HUES48 (cell line): ENCODE results near the gene RCAN2.

Experiments used
- H3K27ac ChIP-seq: one replicate; pipeline ENCODE4 v1.7.0; 2013; ENCODE audit warnings: low read depth, low read length, inconsistent platforms
- H3K27me3 ChIP-seq: 2 replicates; pipeline ENCODE4 v1.6.1; 2013; ENCODE audit warnings: mild to moderate bottlenecking, low read length; ENCODE audit not compliant: control insufficient read depth, insufficient read depth
- H3K36me3 ChIP-seq: 2 replicates; pipeline ENCODE4 v1.6.1; 2013; ENCODE audit warnings: low read length; ENCODE audit not compliant: control insufficient read depth, insufficient read depth
- H3K4me1 ChIP-seq: 2 replicates; pipeline ENCODE4 v1.6.1; 2013; ENCODE audit warnings: mild to moderate bottlenecking, low read length; ENCODE audit not compliant: control insufficient read depth, insufficient read depth
- H3K4me3 ChIP-seq: 2 replicates; pipeline ENCODE4 v1.5.1; 2013; ENCODE audit warnings: mild to moderate bottlenecking, low read depth, low read length
- H3K9ac ChIP-seq: 2 replicates; pipeline ENCODE4 v1.6.1; 2013; ENCODE audit warnings: mild to moderate bottlenecking, low read depth, low read length, moderate library complexity
- H3K9me3 ChIP-seq: 2 replicates; pipeline ENCODE4 v1.6.1; 2013; ENCODE audit warnings: low read length; ENCODE audit not compliant: control insufficient read depth, insufficient read depth

Gene RCAN2

DNA sequence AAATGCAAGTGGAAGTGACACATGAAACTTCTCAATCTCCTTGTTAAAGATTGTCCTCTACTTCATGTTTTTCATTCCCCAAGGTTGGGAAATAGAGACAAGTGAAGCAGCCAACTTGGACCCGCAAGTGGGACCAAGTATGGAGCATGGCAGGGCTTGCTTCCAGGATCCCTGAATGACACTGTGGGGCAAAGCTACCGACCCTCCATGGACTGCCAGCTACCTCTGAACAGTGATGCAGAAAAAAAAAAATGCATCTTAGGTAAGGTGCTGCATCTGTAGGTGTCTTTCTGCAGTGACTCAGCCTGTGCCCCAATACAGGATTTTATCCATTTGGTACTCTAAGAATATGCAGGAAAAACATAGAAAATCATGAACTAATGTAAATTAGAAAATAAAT is 201.4 kb downstream of the RCAN2 start:
- Histone ChIP-seq H3K27me3 (no peaks in the 10 kb centered on the region), H3K4me1 (peaks cover 7% of the 10 kb centered on the region; the same call in 1 of the 2 replicates), H3K4me3 (no peak overlapping the region), H3K9me3 (no peaks in the 10 kb centered on the region), H3K9ac (no peak overlapping the region), H3K36me3 (no peaks in the 10 kb centered on the region), H3K27ac (no peak overlapping the region)

DNA sequence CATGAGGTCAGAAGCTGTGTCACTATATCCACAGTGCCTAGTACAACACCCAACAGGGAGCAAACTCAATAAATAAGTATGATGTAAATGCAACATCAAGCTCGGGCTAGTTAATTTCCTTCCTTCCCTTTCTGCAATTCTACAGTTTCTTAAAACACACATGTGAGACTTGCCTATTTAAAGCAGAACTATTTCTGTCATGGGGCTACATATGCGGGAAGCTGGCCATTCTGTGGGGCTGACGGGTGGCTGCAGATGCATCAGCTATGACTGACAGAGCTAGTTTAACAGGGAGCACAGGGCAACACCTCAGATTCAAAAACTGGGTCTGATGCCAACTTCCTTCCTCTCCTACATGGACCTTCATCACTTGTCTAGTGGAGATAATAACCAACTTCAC is 202.4 kb downstream of the RCAN2 start:
- no peaks in the 10 kb centered on the region for H3K36me3 ChIP-seq
- H3K27me3 ChIP-seq, result no peaks in the 10 kb centered on the region
- no peak overlapping the region for H3K27ac ChIP-seq

DNA sequence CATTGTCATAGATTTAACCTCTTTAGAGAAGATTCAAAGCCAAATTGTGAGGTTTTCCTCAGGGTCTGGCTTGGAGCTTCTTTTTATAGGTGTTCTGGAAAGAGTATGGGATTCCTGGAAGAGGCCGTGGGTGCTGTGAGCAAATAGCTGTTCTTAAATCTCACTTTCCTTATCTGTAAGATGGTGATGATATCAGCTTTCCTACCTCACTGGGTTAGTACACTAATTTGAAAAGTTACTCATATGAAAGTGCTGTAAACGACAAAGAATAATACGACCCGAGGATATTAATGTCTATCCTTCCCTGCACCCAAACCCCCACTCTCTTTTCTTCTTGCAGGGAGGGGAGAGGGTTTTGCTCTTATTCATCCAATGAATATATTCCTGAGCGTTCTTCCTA is 203.6 kb downstream of the RCAN2 start:
- no peaks in the 10 kb centered on the region for H3K27me3 ChIP-seq
- H3K9me3 ChIP-seq, result no peaks in the 10 kb centered on the region
- no peak overlapping the region for H3K27ac ChIP-seq
- H3K36me3 ChIP-seq, result no peaks in the 10 kb centered on the region
- peaks cover 7% of the 10 kb centered on the region; the same call in 1 of the 2 replicates for H3K4me1 ChIP-seq
- H3K4me3 ChIP-seq, result no peak overlapping the region
- H3K9ac ChIP-seq, result no peak overlapping the region

More for the DNA sequence above, 202.4 kb downstream of the RCAN2 start:
- H3K4me3 ChIP-seq, result no peak overlapping the region
- H3K9me3 ChIP-seq, result no peaks in the 10 kb centered on the region
- no peak overlapping the region for H3K9ac ChIP-seq
- peaks cover 7% of the 10 kb centered on the region; the same call in 1 of the 2 replicates for H3K4me1 ChIP-seq

DNA sequence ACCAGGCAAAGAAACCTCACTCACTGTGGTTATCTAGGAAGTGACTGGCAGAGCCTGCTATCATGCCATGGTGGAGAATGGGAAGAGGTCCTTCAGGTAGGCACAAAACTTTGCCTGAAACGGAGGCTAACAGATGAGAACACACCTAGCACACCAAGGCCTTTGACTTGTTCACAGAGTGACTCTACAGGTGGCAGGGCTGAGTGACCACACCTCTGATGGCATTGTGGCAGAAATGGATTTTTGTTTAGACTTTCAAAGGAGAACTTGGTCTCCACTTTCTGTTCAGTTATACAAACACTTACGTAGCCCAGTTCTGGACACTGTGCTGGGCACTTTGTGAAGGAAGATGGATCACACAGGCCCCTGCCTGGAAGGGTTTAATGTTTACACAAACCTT is 204.2 kb downstream of the RCAN2 start:
- no peaks in the 10 kb centered on the region for H3K27me3 ChIP-seq
- no peak overlapping the region for H3K9ac ChIP-seq
- H3K27ac ChIP-seq, result no peak overlapping the region
- H3K9me3 ChIP-seq, result no peaks in the 10 kb centered on the region
- H3K4me3 ChIP-seq, result no peak overlapping the region
- peaks cover 7% of the 10 kb centered on the region; the same call in 1 of the 2 replicates for H3K4me1 ChIP-seq
- no peaks in the 10 kb centered on the region for H3K36me3 ChIP-seq

DNA sequence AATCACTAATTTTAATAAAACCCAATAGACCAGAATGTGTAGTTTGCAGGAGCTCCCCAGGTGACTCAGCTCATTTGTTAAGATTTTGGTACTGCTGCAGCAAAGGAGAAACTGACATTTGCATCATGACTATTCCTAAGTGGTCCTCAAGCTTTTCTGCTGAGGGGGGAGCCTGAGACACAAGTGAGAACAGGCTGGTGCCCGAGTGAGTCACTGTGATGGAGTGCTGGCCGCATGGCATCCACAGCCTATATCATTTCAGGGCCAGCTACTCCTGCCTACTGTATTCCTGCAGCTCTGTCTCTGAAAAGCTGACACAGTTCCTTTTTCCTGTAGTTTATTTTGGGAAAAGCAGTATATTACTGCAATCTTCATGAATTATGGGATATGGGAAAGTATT is 206.8 kb downstream of the RCAN2 start:
- no peaks in the 10 kb centered on the region for H3K36me3 ChIP-seq
- no peaks in the 10 kb centered on the region for H3K9me3 ChIP-seq
- no peaks in the 10 kb centered on the region for H3K27me3 ChIP-seq
- no peak overlapping the region for H3K27ac ChIP-seq
- no peaks in the 10 kb centered on the region for H3K4me1 ChIP-seq
- H3K4me3 ChIP-seq, result no peak overlapping the region
- H3K9ac ChIP-seq, result no peak overlapping the region

DNA sequence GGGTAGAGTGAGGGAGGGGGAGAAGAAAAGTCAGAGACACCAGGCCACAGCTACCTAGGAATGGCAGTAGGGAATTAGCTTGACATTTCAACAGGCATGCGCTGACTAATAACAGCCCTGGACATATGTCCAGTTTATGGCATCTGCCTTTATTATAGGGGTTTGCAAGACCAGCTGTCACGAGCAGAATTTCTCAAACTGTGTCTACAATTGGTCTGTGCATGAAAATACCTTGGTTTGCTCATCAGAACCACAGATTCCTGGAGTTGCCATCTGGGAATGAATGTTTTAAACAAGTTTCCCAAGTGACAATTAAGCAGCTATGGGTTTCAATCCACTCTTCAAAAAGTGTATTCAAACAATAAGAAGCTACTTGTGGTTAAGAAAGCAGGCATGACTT is 210.1 kb downstream of the RCAN2 start:
- H3K9ac ChIP-seq, result no peak overlapping the region
- H3K9me3 ChIP-seq, result no peaks in the 10 kb centered on the region
- no peaks in the 10 kb centered on the region for H3K4me1 ChIP-seq
- H3K27ac ChIP-seq, result no peak overlapping the region
- H3K27me3 ChIP-seq, result no peaks in the 10 kb centered on the region
- no peaks in the 10 kb centered on the region for H3K36me3 ChIP-seq
- no peak overlapping the region for H3K4me3 ChIP-seq

DNA sequence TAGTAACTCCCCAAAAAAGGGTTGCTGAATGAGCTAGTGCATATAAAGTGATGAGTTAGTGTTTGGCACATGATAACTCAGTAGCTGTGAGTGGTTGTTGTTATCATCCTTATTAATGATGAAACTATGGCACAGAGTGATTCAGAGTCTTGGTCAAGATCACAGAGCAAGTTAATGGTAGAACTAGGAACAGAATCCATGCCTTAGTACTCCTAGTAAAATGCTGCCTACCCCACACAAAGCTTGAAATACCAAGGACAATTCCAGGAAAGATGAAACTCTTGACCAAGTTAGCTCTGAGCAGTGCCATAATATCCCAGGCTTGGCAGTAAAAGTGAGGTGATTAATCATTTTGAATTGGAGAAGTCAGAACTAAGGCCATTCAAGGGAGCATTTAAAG is 211.4 kb downstream of the RCAN2 start:
- Histone ChIP-seq H3K27ac (no peak overlapping the region), H3K36me3 (no peaks in the 10 kb centered on the region), H3K4me3 (no peak overlapping the region), H3K4me1 (no peaks in the 10 kb centered on the region), H3K9ac (no peak overlapping the region), H3K9me3 (no peaks in the 10 kb centered on the region), H3K27me3 (no peaks in the 10 kb centered on the region)

DNA sequence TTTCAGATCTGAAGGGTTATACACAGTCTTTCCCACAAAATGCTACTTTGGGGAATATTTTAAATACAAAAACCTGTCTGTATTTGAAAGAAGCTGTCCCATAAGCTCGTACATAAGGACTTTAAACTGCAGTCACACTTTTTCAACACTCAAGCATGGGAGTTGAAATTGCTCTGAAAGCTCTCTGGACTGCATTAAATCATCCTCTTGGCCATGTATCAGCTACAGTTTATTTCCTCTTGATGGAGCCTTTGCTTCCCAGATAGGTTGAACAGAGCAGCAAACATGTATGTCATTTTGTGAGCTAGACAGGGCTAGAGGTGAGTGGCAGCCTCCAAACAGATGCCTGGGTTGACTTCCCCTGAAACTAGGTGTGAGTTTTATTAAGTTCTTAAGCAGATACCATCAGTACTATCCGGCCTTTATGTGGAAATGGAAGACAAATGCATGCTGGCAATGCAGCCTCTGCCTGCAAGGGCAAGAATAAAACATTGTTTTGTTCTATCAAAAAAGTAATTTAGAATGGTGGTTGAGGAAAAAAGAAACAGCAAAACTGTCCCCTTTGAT is 214.6 kb downstream of the RCAN2 start:
- H3K27me3 ChIP-seq, result no peaks in the 10 kb centered on the region
- H3K36me3 ChIP-seq, result no peaks in the 10 kb centered on the region
- H3K9ac ChIP-seq, result no peak overlapping the region
- H3K4me3 ChIP-seq, result no peak overlapping the region
- no peaks in the 10 kb centered on the region for H3K4me1 ChIP-seq
- H3K27ac ChIP-seq, result no peak overlapping the region
- H3K9me3 ChIP-seq, result no peaks in the 10 kb centered on the region

DNA sequence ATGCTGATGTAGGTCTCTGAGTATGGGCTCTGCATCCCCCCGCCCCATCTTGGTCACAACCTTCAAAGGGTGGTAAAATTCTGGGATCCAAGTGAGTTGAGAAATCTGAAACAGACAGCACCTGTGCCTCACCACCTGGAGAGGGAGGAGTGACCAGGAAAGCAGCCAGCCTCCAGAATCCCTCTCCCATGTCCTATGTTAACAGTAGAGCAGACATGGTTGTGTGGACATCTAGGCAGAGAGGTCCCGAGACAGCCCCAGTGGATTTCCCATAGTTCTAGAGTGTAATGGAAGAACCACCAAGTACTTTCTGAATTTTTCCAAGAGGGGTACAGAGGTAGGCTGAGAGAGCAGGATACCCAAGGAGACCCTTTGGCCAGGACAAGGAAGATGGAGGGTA is 216.7 kb downstream of the RCAN2 start:
- Histone ChIP-seq H3K4me1 (no peaks in the 10 kb centered on the region), H3K4me3 (no peak overlapping the region), H3K36me3 (no peaks in the 10 kb centered on the region), H3K27me3 (no peaks in the 10 kb centered on the region), H3K27ac (no peak overlapping the region), H3K9ac (no peak overlapping the region), H3K9me3 (no peaks in the 10 kb centered on the region)

DNA sequence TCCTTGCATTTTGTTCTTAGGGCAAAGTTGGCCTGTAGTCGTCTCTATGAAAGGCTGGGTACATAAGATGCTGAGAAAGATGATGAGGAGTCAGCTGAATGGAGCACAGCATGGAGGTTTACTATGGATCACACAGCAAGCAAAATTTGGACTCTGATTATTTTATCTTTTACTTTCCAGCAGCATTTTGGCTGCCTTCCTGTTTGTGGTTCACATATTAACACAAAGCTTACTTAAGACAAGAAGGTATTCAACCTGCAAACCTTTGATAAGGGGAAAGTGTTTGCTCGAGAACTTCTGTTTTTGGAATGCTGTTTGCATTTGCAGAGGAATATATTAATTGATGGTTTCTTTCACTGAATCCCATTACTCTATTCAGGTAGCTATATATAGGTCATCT is 217.3 kb downstream of the RCAN2 start:
- Histone ChIP-seq H3K9ac (no peak overlapping the region), H3K4me3 (no peak overlapping the region), H3K27me3 (no peaks in the 10 kb centered on the region), H3K36me3 (no peaks in the 10 kb centered on the region), H3K27ac (no peak overlapping the region), H3K4me1 (no peaks in the 10 kb centered on the region), H3K9me3 (no peaks in the 10 kb centered on the region)

DNA sequence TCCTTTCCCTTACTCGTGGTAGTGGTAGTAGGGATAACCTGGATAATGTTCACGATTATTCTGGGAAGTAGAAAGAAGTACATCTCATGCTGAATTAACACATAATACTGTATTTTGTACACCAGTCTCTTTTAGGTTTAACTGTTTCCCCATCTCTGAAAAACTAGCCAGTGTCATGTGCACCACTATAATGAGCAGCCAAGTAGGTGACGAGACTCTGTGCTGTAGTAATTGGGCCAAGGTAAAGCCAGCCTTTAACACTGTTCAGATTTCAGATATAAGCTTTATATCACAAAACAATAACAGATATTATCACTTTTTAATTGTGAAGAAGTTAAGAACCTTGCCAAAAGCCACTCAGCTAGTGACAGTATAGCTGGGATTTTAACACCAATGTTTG is 219.5 kb downstream of the RCAN2 start:
- Histone ChIP-seq H3K27me3 (no peaks in the 10 kb centered on the region), H3K4me3 (no peak overlapping the region), H3K9me3 (no peaks in the 10 kb centered on the region), H3K4me1 (no peaks in the 10 kb centered on the region), H3K36me3 (no peaks in the 10 kb centered on the region), H3K27ac (no peak overlapping the region), H3K9ac (no peak overlapping the region)

DNA sequence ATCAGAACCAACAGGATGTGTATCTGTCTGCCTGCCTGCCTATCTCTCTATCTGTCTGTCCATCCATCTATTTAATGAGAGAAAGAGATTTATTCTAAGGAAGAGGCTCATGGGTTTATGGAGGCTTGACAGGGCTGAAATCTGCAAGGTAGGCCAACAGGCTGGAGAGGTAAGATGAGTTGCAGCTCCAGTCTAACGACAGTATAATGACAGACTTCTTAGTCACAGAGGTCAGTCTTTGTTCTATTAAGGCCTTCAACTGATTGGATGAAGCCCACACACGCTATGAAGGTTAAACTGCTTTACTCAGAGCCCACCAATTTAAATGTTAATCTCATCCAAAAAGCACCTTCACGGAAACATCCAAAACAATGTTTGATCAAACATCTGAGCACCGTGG is 220.1 kb downstream of the RCAN2 start:
- Histone ChIP-seq H3K9ac (no peak overlapping the region), H3K36me3 (no peaks in the 10 kb centered on the region), H3K4me3 (no peak overlapping the region), H3K9me3 (no peaks in the 10 kb centered on the region), H3K4me1 (no peaks in the 10 kb centered on the region), H3K27me3 (no peaks in the 10 kb centered on the region), H3K27ac (no peak overlapping the region)
